GM12801 (cell line): ENCODE data around the gene ARHGEF38.

Experiments
- CTCF ChIP-seq: IDR thresholded peaks from one replicate; pipeline ENCODE4 v1.5.1; 2011; ENCODE audit warnings: control low read depth; ENCODE audit not compliant: insufficient read length; ENCODE audit errors: extremely low read depth

ARHGEF38 gene

GRCh38 chr4:105520819-105521790, 31.3 kb upstream of the ARHGEF38 start:
- TF ChIP-seq CTCF, result no peak

- no peak for TF ChIP-seq CTCF
Observed at GRCh38 chr4:105526656-105527055, 25.8 kb upstream of the ARHGEF38 start.

- no peak for TF ChIP-seq CTCF
Observed at GRCh38 chr4:105527081-105527480, 25.3 kb upstream of the ARHGEF38 start.

- no peak for TF ChIP-seq CTCF
Observed at GRCh38 chr4:105536601-105537000, 15.8 kb upstream of the ARHGEF38 start.

GRCh38 chr4:105541420-105541819, 11.0 kb upstream of the ARHGEF38 start:
- no peak for TF ChIP-seq CTCF

- no peak for TF ChIP-seq CTCF
Observed at GRCh38 chr4:105542039-105542438, 10.4 kb upstream of the ARHGEF38 start.

- no peak for TF ChIP-seq CTCF
Observed at GRCh38 chr4:105543346-105543745, 9.1 kb upstream of the ARHGEF38 start.
